ENCODE measurements around the gene EMSY. TPM values are rescaled to one million over a fixed set of nuclear protein-coding genes. Genes with fewer than 3 reads are reported as not detected.

EMSY gene
- total and polyA plus RNA-seq, 2 of the 13 experiments (the other 11 are each of a cell fraction or from before 2014, with no cell fraction given), result 11.6 to 18.5 TPM

DNA sequence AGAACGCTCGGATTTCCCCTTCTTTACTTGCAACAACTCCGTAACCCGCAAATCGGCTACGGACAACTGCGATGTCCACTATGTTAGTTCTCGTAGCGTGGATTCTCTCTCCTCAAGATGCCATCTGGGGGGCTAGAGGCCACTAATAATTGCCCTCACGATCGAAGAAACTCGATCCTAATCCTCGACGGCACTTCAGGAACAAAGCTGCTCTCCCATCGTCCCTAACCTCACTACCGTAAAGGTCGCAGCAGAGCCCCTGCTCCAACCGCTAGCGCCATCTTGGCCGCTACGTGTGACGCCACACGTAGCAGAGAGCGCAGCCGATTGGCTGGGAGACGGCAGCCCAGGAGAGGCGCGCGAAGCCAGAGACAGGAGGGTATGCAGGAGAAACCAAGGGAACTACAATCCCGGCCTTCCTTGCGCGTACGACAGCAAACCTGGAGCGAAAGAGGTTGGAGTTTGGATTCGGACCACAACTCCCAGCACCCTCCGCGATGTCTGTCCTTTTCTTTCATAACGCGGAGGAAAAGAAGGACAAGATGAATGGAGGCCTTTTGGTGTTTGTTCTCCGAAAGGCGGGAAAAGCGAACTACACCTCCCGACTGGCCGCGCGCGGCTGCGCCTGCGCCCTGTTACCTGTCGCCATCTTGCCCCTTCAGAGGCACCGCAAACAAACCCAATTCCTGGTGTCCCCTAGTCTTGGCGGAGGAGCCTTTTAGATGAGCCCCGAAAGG, at the start of gene EMSY (continued):
- TF ChIP-seq, protein P1, sequence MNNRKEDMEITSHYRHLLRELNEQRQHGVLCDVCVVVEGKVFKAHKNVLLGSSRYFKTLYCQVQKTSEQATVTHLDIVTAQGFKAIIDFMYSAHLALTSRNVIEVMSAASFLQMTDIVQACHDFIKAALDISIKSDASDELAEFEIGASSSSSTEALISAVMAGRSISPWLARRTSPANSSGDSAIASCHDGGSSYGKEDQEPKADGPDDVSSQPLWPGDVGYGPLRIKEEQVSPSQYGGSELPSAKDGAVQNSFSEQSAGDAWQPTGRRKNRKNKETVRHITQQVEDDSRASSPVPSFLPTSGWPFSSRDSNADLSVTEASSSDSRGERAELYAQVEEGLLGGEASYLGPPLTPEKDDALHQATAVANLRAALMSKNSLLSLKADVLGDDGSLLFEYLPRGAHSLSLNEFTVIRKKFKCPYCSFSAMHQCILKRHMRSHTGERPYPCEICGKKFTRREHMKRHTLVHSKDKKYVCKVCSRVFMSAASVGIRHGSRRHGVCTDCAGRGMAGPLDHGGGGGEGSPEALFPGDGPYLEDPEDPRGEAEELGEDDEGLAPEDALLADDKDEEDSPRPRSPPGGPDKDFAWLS (CRISPR knock-in tag; IDR thresholded peaks at IDR 0.05; ENCODE audit: borderline replicate concordance), result no peak
- TF ChIP-seq, protein P2, sequence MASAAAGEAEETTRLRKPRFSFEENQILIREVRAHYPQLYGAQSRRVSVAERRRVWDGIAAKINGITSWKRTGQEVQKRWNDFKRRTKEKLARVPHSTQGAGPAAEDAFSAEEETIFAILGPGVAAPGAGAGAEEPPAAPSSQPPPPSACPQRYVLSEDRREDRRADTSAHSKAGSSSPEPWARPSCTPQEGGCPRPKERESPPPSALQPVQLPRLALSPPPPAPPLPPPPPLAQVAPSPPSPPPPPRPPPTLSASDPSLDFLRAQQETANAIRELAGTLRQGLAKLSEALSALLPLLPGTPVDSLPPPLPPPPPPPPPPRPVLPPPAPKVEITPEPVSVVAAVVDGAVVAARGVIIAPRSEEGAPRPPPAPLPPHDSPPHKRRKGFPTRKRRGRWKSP (CRISPR knock-in tag; IDR thresholded peaks at IDR 0.05), result no peak
- TF ChIP-seq, protein P3, sequence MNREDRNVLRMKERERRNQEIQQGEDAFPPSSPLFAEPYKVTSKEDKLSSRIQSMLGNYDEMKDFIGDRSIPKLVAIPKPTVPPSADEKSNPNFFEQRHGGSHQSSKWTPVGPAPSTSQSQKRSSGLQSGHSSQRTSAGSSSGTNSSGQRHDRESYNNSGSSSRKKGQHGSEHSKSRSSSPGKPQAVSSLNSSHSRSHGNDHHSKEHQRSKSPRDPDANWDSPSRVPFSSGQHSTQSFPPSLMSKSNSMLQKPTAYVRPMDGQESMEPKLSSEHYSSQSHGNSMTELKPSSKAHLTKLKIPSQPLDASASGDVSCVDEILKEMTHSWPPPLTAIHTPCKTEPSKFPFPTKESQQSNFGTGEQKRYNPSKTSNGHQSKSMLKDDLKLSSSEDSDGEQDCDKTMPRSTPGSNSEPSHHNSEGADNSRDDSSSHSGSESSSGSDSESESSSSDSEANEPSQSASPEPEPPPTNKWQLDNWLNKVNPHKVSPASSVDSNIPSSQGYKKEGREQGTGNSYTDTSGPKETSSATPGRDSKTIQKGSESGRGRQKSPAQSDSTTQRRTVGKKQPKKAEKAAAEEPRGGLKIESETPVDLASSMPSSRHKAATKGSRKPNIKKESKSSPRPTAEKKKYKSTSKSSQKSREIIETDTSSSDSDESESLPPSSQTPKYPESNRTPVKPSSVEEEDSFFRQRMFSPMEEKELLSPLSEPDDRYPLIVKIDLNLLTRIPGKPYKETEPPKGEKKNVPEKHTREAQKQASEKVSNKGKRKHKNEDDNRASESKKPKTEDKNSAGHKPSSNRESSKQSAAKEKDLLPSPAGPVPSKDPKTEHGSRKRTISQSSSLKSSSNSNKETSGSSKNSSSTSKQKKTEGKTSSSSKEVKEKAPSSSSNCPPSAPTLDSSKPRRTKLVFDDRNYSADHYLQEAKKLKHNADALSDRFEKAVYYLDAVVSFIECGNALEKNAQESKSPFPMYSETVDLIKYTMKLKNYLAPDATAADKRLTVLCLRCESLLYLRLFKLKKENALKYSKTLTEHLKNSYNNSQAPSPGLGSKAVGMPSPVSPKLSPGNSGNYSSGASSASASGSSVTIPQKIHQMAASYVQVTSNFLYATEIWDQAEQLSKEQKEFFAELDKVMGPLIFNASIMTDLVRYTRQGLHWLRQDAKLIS (CRISPR knock-in tag; IDR thresholded peaks at IDR 0.05), result no peak
- TF ChIP-seq CHD4 (IDR thresholded peaks at IDR 0.05; ENCODE audit: borderline replicate concordance, low read length) (no peak), PITX1 (CRISPR knock-in tag; IDR thresholded peaks at IDR 0.05) (no peak; the same call in 1 of the 2 replicates), ZFP37 (CRISPR knock-in tag; IDR thresholded peaks at IDR 0.05; ENCODE audit: borderline replicate concordance) (no peak), DPF2 (CRISPR knock-in tag; IDR thresholded peaks at IDR 0.05; ENCODE audit: borderline replicate concordance, low read depth) (no peak), ZSCAN9 (CRISPR knock-in tag; IDR thresholded peaks at IDR 0.05; ENCODE audit: borderline replicate concordance) (no peak; the same call in 1 of the 2 replicates), SP1 (IDR thresholded peaks at IDR 0.05) (no peak), SP1 (CRISPR knock-in tag; IDR thresholded peaks at IDR 0.05) (no peak), ZNF543 (CRISPR knock-in tag; IDR thresholded peaks at IDR 0.05) (peak; percentile 32; the same call in 1 of the 2 replicates)
- TF ChIP-seq, protein P4, sequence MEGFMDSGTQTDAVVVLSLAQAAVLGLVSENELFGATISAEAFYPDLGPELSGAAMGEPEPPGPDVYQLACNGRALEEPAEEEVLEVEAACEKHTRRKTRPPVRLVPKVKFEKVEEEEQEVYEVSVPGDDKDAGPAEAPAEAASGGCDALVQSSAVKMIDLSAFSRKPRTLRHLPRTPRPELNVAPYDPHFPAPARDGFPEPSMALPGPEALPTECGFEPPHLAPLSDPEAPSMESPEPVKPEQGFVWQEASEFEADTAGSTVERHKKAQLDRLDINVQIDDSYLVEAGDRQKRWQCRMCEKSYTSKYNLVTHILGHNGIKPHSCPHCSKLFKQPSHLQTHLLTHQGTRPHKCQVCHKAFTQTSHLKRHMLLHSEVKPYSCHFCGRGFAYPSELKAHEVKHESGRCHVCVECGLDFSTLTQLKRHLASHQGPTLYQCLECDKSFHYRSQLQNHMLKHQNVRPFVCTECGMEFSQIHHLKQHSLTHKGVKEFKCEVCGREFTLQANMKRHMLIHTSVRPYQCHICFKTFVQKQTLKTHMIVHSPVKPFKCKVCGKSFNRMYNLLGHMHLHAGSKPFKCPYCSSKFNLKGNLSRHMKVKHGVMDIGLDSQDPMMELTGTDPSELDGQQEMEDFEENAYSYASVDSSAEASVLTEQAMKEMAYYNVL (CRISPR knock-in tag; IDR thresholded peaks at IDR 0.05; ENCODE audit: borderline replicate concordance), result peak; percentile 97
- TF ChIP-seq, protein P5, sequence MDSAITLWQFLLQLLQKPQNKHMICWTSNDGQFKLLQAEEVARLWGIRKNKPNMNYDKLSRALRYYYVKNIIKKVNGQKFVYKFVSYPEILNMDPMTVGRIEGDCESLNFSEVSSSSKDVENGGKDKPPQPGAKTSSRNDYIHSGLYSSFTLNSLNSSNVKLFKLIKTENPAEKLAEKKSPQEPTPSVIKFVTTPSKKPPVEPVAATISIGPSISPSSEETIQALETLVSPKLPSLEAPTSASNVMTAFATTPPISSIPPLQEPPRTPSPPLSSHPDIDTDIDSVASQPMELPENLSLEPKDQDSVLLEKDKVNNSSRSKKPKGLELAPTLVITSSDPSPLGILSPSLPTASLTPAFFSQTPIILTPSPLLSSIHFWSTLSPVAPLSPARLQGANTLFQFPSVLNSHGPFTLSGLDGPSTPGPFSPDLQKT (CRISPR knock-in tag; IDR thresholded peaks at IDR 0.05; ENCODE audit: borderline replicate concordance), result no peak
- TF ChIP-seq, protein P6, sequence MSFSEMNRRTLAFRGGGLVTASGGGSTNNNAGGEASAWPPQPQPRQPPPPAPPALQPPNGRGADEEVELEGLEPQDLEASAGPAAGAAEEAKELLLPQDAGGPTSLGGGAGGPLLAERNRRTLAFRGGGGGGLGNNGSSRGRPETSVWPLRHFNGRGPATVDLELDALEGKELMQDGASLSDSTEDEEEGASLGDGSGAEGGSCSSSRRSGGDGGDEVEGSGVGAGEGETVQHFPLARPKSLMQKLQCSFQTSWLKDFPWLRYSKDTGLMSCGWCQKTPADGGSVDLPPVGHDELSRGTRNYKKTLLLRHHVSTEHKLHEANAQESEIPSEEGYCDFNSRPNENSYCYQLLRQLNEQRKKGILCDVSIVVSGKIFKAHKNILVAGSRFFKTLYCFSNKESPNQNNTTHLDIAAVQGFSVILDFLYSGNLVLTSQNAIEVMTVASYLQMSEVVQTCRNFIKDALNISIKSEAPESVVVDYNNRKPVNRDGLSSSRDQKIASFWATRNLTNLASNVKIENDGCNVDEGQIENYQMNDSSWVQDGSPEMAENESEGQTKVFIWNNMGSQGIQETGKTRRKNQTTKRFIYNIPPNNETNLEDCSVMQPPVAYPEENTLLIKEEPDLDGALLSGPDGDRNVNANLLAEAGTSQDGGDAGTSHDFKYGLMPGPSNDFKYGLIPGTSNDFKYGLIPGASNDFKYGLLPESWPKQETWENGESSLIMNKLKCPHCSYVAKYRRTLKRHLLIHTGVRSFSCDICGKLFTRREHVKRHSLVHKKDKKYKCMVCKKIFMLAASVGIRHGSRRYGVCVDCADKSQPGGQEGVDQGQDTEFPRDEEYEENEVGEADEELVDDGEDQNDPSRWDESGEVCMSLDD (CRISPR knock-in tag; IDR thresholded peaks at IDR 0.05; ENCODE audit: borderline replicate concordance), result no peak
